ENCODE measurements around the gene ZNF180.
A peak's percentile ranks its signal among the peaks of the same experiment; 100 is the strongest.
"Not testable (repeated sequence)": the region's sequence is repeated elsewhere in the genome, so short reads cannot be mapped to it uniquely, and the experiment has no call there.

The ZNF180 gene

GRCh38 chr19:44499962-44500949, at the start of gene ZNF180:
TSS of gene ZNF180 (minus strand) at chr19:44500522. CDS start at chr19:44497334, 3,188 bp downstream.
- DNase-seq (ENCODE audit: low read depth in 2 of 3, low spot score in 2 of 3): peak; percentile 85 to 93 (median 91)

- no peak for DNase-seq (ENCODE audit: low read depth in 2 of 3, low spot score in 2 of 3)
Observed at GRCh38 chr19:44549507-44549906, 49.2 kb upstream of the ZNF180 start.

DNA sequence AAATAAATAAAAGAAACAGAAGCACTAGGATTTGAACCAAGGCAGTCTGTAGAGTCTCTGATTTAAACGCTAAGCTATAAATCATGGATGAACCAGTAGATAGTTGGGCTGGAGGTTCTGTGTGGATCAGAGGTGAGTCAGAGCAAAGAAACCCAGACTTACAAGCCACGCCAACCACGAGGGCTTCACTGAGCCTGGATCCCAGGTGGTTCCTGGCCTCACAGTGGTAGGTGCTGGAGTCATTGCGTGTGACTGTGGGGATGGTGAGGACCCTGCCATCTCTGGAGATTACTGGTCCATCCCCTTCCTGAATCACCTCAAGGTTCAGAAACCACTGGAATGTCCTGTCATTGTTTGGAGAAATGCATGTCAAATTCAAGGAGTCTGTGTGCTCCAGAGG, 48.4 kb upstream of the ZNF180 start:
- no peak for DNase-seq (ENCODE audit: low read depth in 2 of 3, low spot score in 2 of 3)

- no peak for DNase-seq (ENCODE audit: low read depth in 2 of 3, low spot score in 2 of 3)
Observed at GRCh38 chr19:44544031-44544430, 43.7 kb upstream of the ZNF180 start.

DNA sequence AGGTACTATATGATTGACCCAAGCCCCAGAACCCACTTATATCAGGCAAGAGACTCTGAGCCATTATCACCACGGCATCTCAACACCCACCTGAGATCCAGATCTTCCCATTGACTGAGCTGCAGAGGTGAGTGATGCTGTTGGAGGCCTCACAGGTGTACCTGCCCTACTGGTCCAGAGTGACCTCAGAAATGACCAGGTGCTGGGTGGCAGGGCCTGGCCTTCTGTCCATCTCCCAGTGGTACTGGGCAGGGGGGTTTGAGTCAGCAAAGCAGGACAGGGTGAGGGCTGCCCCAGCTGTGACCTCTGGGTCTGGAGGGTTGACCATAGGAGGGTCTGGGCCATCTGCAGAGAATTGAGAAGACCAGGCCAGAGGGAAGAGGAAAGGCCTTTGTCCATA, 42.3 kb upstream of the ZNF180 start:
- DNase-seq (ENCODE audit: low read depth in 2 of 3, low spot score in 2 of 3): no peak

DNA sequence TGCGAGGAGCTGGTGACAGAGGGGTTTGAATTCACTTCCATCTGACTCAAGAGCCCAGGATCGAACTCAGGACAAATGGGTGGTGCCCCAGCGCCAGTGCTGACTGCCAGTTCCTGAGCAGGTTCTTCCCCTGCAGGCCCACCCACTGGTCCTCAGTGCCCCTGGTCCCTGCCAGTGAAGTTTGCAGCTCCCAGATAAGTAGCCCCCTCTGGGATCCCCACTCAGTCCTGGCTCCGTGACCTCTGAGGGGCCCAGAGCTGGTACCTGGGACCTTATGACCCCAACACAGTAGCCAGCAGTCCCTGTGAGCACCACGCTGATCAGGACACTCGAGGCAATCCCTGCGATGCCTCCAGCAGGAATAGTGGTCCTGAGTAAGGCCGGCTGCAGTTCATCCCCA, 40.4 kb upstream of the ZNF180 start:
- DNase-seq (ENCODE audit: low read depth in 2 of 3, low spot score in 2 of 3): no peak

GRCh38 chr19:44539991-44540390, 39.7 kb upstream of the ZNF180 start:
- DNase-seq (ENCODE audit: low read depth in 2 of 3, low spot score in 2 of 3): no peak

DNA sequence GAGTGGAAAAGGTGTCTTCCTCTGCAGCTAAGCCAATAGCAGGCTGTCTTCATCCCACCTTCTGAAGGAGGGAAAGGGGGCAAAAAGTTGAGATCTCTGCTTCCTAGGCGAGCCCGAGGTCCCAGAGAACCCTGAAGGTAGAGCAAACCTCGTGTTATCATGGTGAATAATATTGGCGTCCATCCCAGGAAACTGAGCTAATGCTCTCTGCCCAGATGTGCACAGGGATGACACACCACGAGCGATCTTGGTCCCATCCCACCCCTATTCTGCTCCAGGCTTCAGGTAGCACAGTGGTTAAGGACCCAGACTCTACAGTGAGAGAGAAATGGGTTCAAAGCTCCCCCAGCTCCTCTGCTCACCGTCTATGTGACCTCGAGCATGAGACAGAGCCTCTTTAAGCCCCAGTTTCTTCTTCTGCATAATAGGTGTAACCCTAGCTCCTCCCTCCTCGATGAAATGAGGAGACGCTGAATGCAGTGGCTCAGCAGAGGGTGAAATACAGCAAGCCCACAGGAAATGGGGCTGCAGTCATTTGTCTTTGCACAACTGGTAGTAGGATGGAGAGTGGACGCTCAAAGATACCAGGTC, 39.0 kb upstream of the ZNF180 start:
- DNase-seq (ENCODE audit: low read depth in 2 of 3, low spot score in 2 of 3): no peak

DNA sequence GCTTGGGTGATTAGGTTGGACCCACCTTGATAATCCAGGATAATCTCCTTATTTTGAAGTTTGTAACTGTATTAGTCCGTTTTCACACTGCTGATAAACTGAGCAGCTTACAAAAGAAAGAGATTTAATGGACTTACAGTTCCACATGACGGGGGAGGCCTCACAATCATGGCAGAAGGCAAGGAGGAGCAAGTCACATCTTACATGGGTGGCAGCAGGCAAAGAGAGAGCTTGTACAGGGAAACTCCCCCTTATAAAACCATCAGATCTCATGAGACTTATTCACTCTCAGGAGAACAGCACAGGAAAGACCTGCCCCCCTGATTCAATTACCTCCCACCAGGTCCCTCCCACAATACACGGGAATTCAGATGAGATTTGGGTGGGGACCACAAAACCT, 35.0 kb upstream of the ZNF180 start:
- DNase-seq (ENCODE audit: low read depth in 2 of 3, low spot score in 2 of 3): not testable (repeated sequence)

DNA sequence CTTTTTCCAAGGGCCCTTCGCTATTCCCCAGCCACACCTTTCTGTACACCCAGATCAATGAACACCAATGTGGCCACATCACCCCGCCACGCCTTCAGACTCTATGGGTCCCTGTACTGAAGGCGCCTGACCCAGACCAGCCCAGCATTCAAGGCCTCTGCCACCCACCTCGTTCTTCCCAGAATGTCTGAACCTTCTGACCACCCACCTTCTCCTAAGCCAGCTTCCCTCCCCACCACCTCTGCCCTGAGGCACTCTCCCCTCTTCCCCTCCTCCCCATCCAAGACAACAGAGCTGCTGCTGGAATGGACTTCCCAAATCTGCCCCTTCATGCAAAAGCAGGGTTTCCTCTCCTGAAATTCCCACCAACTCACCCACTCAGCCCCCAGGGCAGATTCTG, 32.5 kb upstream of the ZNF180 start:
- DNase-seq (ENCODE audit: low read depth in 2 of 3, low spot score in 2 of 3): no peak

DNA sequence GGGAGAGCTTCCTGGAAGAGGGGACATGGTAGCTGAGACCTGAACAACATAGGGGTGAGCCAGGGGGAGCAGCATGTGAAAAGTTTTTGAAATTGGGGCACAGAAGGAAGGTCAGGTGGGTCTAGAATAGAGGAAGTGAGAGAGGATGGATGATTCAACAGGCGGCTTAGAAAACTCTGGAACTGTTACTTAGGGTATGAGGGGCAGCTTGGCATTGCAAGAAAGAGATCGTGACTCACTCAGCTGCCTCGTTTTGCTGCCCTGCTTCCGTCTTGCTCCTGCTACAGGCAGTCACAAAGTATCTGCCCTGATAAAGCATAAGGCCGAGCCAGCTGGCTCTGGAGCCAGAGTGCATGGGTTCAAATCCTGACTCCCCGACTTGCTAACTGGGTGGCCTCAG, 30.5 kb upstream of the ZNF180 start:
- DNase-seq (ENCODE audit: low read depth in 2 of 3, low spot score in 2 of 3): no peak

GRCh38 chr19:44529536-44529935, 29.2 kb upstream of the ZNF180 start, which contains the start of gene CEACAM20:
TSS of gene CEACAM20 (minus strand) at chr19:44529675. CDS start at chr19:44529509, 166 bp downstream.
- no peak for DNase-seq (ENCODE audit: low read depth in 2 of 3, low spot score in 2 of 3)

DNA sequence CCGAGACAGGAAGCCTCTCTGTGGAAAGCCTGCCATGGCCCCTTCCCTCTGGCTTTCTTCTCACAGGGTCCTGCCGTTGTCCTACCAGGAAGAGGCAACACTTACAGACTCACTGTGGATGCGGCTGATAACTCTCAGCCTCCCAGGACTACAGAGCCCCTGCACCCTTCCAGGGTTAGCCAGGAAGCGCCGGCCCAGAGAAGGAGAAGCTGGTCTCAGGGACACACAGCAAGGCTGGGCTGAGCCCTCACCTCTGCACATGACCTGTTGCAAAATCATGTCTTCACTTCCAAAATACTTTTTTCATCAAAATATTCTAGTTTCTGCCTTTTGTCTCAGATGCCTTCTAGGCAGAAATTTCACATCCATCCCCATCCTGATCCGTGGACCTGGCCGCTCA, 27.2 kb upstream of the ZNF180 start:
- DNase-seq (ENCODE audit: low read depth in 2 of 3, low spot score in 2 of 3): no peak

DNA sequence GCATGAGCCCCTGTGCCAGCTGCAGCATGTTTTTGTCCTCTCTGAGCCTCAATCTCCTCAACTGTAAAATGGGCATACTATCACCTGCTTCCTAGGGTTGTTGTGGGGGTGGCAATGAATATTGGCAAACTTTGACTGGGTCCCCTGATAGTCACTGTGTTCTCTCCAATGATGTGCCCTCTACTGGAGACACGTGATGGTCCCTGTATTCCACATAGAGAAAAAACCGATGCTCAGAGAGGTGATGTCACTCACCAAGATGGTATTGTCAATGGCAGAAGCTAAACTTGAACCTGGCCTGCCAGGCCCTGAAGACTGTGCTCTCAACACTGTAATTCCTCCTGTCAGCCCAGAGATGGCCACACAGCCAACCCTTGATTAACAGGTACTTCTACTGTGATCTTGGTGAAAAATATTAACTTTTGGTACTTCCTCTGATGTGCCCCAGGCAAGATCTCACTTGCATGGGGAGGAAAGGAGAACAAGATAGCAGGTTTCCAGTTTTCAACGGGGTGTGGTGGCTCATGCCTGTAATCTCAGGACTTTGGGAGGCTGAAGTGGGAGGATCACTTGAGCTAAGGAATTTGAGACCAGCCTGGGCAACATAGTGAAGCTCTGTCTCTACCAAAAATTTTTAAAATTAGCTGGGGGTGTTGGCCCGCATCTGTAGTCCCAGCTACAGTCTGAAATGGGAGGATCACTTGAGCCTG, 25.6 kb upstream of the ZNF180 start:
- DNase-seq (ENCODE audit: low read depth in 2 of 3, low spot score in 2 of 3): no peak

- DNase-seq (ENCODE audit: low read depth in 2 of 3, low spot score in 2 of 3): no peak
Observed at GRCh38 chr19:44521370-44521769, 21.0 kb upstream of the ZNF180 start.

- DNase-seq (ENCODE audit: low read depth in 2 of 3, low spot score in 2 of 3): no peak
Observed at GRCh38 chr19:44517146-44517545, 16.8 kb upstream of the ZNF180 start.

DNA sequence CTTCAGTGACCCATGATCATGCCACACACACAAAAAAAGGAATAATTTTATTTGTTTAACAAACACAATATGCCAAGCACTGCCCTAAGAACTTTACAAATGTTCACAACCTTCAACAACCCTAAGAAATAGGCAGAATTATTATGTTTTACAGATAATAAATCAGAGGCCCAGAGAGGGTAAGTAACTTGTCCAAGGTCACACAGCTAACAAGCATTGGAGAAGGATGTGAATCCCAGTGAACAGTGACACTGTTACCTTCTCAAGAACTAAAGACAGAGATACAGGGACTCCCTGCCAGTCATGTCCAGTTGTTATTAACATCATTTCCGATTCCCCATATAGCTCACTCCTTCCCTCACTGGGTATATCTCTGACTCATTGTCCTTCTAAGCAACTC, 15.6 kb upstream of the ZNF180 start:
- DNase-seq (ENCODE audit: low read depth in 2 of 3, low spot score in 2 of 3): no peak

DNA sequence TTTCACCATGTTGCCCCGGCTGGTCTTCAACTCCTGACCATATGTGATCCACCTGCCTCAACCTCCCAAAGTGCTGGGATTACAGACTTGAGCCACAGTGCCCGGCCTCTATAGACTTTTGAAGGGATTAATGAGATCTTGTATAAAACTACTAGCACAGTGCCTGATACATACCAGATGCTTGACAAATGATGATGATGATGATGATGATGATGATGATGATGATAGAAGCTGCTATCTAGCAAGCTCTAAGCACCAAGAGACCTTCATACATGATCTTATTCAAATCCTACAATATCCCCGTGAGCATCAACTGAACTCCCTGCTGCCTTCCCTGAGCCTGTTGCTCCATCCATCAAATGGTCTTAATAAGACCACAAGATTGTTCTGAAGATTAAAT, 14.7 kb upstream of the ZNF180 start:
- no peak for DNase-seq (ENCODE audit: low read depth in 2 of 3, low spot score in 2 of 3)

GRCh38 chr19:44512326-44513298, 12.3 kb upstream of the ZNF180 start:
- peak in 1 of 3 experiments; percentile 18 for DNase-seq (ENCODE audit: low read depth in 2 of 3, low spot score in 2 of 3)

DNA sequence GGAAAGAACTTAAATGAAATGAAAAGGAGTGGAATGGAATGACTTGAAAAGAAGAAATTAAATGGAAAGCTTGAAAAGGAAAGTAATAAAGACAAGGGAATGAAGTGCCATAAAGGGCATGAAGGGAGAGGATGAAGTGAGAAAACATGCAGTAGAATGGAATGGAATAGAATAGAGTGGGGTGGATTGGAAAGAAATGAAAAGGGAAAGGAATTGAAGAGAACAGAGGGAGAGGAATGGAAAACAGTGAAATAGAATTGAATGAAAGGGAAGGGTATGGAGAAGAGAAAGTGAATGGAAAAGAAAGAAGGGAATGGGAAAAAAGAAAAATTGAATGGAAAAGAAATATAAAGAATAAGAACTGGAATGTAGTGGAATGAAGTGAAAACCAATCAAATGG, 9.2 kb upstream of the ZNF180 start:
- no peak for DNase-seq (ENCODE audit: low read depth in 2 of 3, low spot score in 2 of 3)

- DNase-seq (ENCODE audit: low read depth in 2 of 3, low spot score in 2 of 3): no peak
Observed at GRCh38 chr19:44499559-44499958, 763 bp downstream of the ZNF180 start.

Measured in activated CD8-positive, alpha-beta memory T cell treated with anti-CD3 and anti-CD28 coated beads for 48 hours (primary cell).